Cardiac septum (tissue), 1 donor: ENCODE data around the gene SLC2A9. TPM values are rescaled to one million over a fixed set of nuclear protein-coding genes. Genes with fewer than 3 reads are reported as not detected.
"Not testable (repeated sequence)": the region's sequence is repeated elsewhere in the genome, so short reads cannot be mapped to it uniquely, and the experiment has no call there.

Source experiments
- DNase-seq: peaks from one replicate; pipeline ENCODE4 v3.0.0-alpha.2; 2020; ENCODE audit warnings: low spot score
- intact Hi-C: fragments of 100-400 bp; cut with DNase I; formaldehyde crosslinking; loops from one replicate; pipeline ENCODE4 v1.14.0; 2022
- total RNA-seq: library from RNA; stranded (reverse); fragmentation: NEBNext Ultra II Directional; extraction: Animal tissue kit (Norgen Biotek cat#: 25700); gene quantifications from one replicate; pipeline ENCODE4 v1.2.1, GENCODE V29; 2021
- donor health status: DM: no; HTN: no; CAD: no.

SLC2A9 gene
- total RNA-seq, 1 donor from 2014 or later, result 5.5 TPM

DNA sequence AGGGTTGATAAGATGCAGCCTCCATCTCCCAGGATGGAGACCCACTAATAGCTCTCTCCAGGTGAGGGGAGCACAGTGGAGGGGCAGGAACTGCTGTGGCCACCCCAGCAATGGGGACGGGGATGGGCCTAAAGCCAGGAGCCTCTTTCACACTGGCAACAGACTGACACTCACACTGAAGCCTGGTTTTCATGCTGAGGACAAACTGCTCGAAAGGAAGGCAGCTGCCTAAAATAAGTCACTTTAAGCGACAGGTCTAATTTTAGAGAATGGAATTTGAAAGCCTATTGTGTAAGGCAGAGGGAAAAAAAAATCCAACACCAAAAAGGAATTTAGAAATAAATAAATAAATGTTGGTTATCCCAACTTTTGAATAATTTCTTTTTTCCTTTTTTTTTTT is 104.4 kb downstream of the SLC2A9 start:
- intact Hi-C loops, result no loop called here
- DNase-seq, result no peak

DNA sequence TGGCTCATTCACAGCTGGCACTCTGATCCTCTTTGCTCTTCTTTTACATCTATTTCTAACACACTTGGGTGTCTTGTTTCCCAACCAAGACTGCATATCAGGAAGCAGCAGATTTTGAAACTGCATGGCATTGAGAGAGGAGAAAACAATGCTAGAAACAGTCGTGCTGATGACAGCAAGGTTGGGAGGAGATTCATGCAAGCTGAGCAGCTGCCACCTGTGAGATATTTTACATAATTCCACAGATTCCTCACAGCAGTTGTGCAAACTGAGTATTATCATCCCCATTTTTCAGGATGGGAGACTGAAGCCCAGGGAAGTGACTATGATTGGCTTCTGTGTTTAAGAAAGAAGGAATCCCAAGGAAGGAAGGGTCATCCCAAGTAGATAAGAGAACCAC is 105.0 kb downstream of the SLC2A9 start:
- intact Hi-C loops, result no loop called here
- DNase-seq, result no peak

GRCh38 chr4:9913846-9914245 is 107.5 kb downstream of the SLC2A9 start:
- intact Hi-C loops, result no loop called here
- no peak for DNase-seq

GRCh38 chr4:9906996-9907395 is 114.3 kb downstream of the SLC2A9 start:
- DNase-seq, result no peak
- intact Hi-C loops, result no loop called here

DNA sequence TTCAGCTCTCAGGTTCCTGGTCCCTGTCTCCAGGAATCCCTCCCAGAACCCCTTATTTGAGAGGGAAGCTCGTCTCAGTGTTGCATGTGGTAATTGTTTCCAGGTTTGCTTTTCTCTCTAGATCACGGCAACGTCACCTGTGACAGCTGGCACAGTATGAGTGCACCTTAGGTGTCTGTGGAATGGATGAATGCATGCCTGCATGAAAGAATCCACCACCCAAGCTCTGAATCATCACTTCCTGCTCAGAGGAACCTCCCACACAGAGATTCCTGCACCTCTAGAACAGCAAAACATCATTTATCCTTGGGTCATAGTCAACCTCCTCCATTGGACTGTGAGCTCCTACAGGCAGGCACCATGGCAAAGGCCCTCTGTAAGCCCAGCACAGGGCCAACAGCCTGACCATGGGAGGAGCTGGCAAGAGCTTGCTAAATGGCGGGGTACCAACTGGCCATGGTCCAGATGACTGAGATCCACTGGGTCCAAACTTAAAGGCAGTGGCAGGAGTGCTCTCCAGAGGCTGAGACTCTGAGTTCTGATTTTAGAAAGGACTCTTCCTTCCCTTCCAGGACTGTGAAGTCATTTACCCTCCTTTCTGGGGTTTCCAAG is 116.2 kb downstream of the SLC2A9 start:
- intact Hi-C loops, result loop anchor here (5.0 kb wide), 1 partner anchor 112 kb away; no protein-coding TSS in a partner anchor
- DNase-seq, result no peak

DNA sequence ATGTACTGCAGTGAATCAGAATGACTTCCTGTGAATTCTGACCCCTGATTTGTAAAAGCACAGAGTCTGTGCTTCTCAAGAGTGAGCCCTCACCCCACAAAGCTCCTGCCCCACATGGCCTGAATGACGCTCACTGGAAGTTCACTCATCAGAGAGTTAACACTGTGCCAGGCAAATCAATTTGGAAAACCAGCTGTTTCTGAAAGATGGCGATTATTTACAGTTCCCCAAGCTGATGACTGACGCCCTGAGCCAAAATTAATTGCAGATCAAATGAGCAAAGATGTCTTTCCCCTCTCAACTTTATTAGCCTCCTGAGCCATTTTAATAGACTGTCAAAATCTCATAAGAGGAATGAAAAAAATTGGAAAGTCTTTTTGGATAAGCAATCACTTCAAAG is 118.0 kb downstream of the SLC2A9 start:
- no peak for DNase-seq
- intact Hi-C loops, result loop anchor here (5.0 kb wide), 1 partner anchor 114 kb away; no protein-coding TSS in a partner anchor

- no peak for DNase-seq
- intact Hi-C loops, result loop anchor here (5.0 kb wide), 1 partner anchor 116 kb away; no protein-coding TSS in a partner anchor
Observed at GRCh38 chr4:9901257-9901656, 120.0 kb downstream of the SLC2A9 start.

DNA sequence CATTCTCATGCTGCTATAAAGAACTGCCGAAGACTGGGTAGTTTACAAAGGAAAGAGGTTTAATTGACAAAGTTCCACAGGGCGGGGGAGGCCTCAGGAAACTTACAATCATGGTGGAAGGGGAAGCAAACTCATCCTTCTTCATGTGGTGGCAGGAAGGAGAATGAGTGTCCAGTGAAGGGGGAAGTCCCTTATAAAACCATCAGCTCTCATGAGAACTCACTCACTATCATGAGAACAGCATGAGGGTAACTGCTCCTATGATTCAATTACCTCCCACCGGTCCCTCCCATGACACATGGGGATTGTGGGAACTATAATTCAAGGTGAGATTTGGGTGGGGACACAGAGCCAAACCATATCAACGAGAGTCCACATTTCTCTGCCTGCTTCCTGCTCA is 120.7 kb downstream of the SLC2A9 start:
- intact Hi-C loops, result loop anchor here (5.0 kb wide), 1 partner anchor 117 kb away; no protein-coding TSS in a partner anchor
- not testable (repeated sequence) for DNase-seq

DNA sequence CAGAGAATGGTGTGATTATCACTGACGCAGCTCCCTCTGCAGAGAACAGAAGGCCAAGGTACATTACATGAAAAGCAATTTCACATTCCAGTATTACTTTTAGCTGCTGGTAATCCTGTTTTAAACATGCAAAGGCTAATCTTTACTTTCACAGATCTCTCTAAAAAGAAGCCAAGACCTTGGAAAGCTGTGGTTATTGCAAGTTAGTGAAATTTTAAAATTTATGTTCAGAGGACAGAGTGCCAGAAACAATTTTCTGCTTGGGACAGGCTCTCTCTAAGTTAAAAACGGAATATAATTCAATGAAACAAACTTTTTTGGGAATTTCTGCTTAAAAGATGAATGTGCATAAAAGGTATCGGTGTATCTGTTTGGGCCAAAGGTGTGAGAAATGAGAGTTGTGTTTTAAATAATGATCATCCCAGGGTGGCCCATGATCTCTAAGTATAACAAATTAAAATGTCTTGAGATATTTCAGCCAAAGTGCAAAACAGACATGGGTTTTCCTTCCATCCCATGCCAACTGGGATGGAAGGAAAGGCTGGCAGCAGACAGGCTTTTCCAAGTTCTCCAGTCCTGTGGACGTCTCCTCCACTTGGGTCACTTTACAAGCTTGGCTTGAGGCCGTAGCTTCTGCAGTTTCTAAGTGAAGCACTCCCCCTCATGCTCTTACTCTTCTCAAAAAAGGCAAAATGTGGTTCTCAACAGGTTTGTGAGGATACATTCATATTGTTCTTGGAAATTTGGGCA is 121.8 kb downstream of the SLC2A9 start:
- intact Hi-C loops, result loop anchor here (2.0 to 10.0 kb wide), 3 partner anchors 118 to 165 kb away; no protein-coding TSS in a partner anchor
- no peak for DNase-seq

DNA sequence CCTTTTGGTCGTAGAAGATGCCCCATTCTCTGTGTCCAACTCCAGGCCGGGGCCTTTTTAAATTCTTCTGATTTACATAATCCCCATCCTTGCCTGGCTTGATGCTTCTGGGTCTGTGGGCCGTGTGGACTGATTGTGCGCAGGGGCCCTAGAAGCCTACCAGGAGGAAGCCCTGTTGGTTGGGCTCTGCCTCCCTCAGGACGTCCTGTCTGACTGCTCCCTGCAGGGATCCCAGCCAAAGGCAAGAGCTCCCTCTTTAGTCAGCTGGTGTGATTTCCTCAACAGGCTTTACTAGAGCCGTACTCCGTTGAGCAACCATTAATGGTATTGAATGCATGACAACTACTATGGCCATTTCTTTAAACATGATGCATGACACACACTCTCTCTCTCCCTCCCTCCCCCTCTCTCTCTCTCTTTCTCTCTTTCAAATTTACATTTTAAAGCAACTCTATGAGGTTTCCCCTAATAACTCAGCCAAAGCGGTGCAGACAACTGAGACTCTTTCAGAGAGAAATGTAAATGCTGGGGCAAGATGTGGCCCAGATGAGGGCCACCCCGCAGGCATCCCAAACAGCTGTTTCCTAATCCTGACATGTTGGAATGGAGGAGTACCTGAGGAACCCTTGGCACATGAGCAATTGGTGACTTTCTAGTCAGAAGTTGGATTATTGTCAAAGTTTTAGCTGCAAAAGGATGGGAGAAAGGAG is 122.5 kb downstream of the SLC2A9 start:
- no peak for DNase-seq
- intact Hi-C loops, result loop anchor here (2.0 to 10.0 kb wide), 2 partner anchors 134 to 166 kb away; no protein-coding TSS in a partner anchor

DNA sequence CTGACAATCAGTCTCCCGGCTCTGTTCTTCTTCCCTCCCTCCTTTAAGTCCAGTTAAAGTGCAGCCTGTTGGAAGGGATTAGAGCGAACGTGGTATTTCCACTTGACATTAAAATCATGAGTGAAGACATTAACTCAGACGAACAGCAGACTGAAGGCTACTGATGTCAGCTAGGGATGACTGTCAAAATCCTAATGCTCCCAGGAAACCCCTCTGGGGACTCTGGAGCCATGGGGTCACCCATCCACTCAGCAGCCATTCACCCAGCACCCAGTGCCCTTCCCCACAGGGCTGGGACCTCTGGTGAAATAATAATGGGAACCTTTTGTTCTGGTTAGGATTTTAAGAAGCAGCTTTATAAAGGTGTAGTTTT is 126.0 kb downstream of the SLC2A9 start:
- no peak for DNase-seq
- intact Hi-C loops, result loop anchor here (10.0 kb wide), 1 partner anchor 169 kb away; no protein-coding TSS in a partner anchor

GRCh38 chr4:9894644-9895332 is 126.5 kb downstream of the SLC2A9 start:
- intact Hi-C loops, result loop anchor here (10.0 kb wide), 1 partner anchor 170 kb away; no protein-coding TSS in a partner anchor
- no peak for DNase-seq

GRCh38 chr4:9893329-9894108 is 127.8 kb downstream of the SLC2A9 start:
- no peak for DNase-seq
- intact Hi-C loops, result loop anchor here (10.0 kb wide), 1 partner anchor 171 kb away; no protein-coding TSS in a partner anchor

DNA sequence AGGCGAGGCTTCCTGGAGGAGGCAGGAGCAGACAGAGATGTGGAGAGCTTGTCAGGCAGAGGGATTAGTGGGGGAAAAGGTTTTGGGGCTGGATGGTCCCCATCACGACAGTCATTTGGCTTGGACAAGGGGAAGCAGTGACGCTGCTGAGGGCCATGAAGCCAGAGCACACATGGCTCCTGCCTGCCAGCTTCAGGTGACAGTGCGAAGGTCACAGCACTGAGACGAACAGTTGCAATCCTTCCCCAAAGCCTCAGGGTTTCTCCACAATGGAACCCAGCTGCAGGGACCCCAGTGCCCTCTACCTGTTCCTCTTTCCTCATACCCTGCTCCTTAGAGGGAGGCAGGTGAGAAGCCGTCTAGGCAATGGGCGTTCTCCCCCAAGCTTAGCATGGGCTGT is 129.6 kb downstream of the SLC2A9 start:
- intact Hi-C loops, result loop anchor here (10.0 kb wide), 1 partner anchor 173 kb away; no protein-coding TSS in a partner anchor

DNA sequence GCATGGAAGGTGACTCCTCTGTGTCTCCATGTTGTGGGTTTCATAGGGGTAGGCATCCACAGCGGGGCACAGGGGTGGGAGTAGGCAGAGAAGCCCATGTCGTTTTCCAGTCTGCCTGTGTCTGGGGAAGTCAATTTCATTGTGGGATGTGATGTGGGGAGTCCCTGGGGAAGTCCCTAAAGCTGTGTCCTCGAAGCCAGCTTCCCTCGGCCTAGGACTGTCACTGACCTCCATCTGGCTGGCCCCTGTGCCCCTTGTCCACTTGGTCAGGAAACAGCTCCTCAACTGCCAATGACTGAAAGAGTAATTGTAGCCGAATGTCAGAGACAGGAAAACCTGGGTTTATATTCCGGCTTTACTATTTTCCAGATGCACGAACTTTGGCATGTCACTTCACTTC is 130.2 kb downstream of the SLC2A9 start:
- intact Hi-C loops, result loop anchor here (10.0 kb wide), 1 partner anchor 174 kb away; no protein-coding TSS in a partner anchor
- DNase-seq, result no peak

More for the DNA sequence above, 129.6 kb downstream of the SLC2A9 start:
- DNase-seq, result no peak

GRCh38 chr4:9889306-9889705 is 132.0 kb downstream of the SLC2A9 start:
- intact Hi-C loops, result no loop called here
- no peak for DNase-seq

DNA sequence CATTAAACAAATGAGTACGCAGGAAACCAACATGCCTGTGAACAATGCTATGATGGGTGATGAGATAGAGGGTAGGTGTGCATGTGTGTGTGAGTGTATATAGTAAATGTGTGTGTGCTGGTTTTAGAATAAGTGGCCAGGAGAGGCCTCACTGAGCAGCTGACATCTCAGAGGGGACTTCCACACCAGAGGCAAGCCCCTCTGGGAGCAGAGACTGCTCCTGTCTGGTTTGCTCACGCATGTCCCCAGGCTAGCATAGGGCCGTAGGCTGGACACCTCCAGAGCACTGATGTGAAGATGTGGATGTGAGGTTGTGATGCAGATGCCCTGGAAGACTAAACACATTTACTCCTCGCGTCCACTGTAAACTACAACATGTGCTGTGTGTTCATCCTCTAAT is 135.3 kb downstream of the SLC2A9 start:
- intact Hi-C loops, result no loop called here

DNA sequence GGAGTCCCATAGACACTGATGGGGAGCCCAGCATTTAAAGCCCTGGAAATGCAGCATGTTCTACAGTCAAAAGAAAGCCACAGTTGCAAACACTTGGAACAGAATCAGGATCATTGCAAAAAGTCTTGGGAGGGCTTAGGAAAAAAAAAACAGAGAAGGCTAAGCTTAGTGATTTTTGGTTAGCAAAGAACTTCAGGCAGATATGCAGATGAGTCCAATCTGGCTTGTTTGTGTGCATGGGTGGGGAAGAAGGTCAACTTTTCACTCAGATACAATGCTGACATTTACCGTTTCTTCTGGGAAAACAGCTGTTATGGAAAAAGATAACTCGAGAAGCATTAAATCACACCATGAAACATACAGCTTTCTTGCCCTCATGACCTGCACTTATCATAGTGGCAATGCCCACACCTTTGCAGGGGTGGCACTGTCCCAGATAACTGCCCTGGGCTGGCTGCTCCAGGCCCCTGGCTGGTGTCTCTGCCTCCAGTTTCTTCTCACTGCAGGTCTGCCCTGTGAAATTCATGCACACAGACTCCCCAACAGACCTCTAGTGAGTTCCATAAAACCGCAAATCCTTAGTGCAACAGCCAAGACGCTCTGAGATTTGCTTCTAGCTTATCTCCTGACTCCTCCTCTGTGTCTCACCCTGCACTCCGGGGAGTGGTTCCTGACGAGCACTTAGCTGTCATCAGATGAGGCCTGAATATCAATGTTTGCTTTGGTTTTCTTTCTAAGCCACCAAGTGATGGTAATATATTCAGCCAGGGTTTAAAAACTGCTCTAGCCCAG is 140.7 kb downstream of the SLC2A9 start:
- intact Hi-C loops, result no loop called here
- DNase-seq, result no peak

More for the DNA sequence above, 135.3 kb downstream of the SLC2A9 start:
- no peak for DNase-seq
